IMR-90 (cell line): ENCODE measurements around the gene MYF6. TPM values are rescaled to one million over a fixed set of nuclear protein-coding genes. Genes with fewer than 3 reads are reported as not detected.

Experiments
- ATAC-seq: fragments of 200-7000 bp; cut with Tn5 transposase; 2 replicates; pipeline ENCODE4 v1.9.1; 2020; ENCODE audit warnings: low read depth, mild to moderate bottlenecking, moderate library complexity
- Bru-seq: library from RNA; stranded (reverse); fragments of 400-500 nt; gene quantifications from one replicate; lab custom pipeline; 2021; lab: Mats Ljungman, UMichigan
- BruChase-seq, 2 experiments: library from RNA; stranded (reverse); fragments of 400-500 nt; gene quantifications; one replicate each; lab custom pipeline; 2021; lab: Mats Ljungman, UMichigan
- BruUV-seq: library from RNA; stranded (reverse); fragments of 400-500 nt; replicated peaks from 2 replicates; lab custom pipeline; 2021; lab: Mats Ljungman, UMichigan
- CTCF ChIA-PET: fragments of 300-600 bp; formaldehyde crosslinking; extraction: SDS; loops from one replicate; lab custom pipeline; 2021; ENCODE audit warnings: antibody characterized with exemption; lab: Yijun Ruan, JAX
- POLR2A ChIA-PET: fragments of 300-600 bp; sonication (Branson Sonifier 250); formaldehyde crosslinking; loops from one replicate; lab custom pipeline; 2022; ENCODE audit warnings: antibody characterized with exemption; ENCODE audit not compliant: unreplicated experiment; lab: Charles Lee
- DNase-seq: peaks from one replicate; pipeline ENCODE4 v3.0.0; 2013
- H2AFZ ChIP-seq: replicated peaks from 2 replicates; pipeline ENCODE3; 2013; ENCODE audit warnings: low read length, mild to moderate bottlenecking; ENCODE audit not compliant: poor library complexity
- H2AK5ac ChIP-seq: 2 replicates; pipeline ENCODE4 v1.6.1; 2013; ENCODE audit warnings: low read depth, low read length, inconsistent platforms
- H2AK9ac ChIP-seq: replicated peaks from 2 replicates; pipeline ENCODE3; 2013; ENCODE audit warnings: mild to moderate bottlenecking, low read depth, low read length, moderate library complexity; ENCODE audit not compliant: poor library complexity
- H2BK120ac ChIP-seq: 2 replicates; pipeline ENCODE4 v1.6.1; 2013; ENCODE audit warnings: low read depth, low read length, inconsistent platforms
- H2BK15ac ChIP-seq: 3 replicates; pipeline ENCODE4 v1.6.1; 2013; ENCODE audit warnings: low read depth, low read length, inconsistent platforms
- H2BK20ac ChIP-seq: 2 replicates; pipeline ENCODE4 v1.6.1; 2013; ENCODE audit warnings: low read depth, mild to moderate bottlenecking, inconsistent platforms, low read length, moderate library complexity
- H2BK5ac ChIP-seq: 2 replicates; pipeline ENCODE4 v1.6.1; 2013; ENCODE audit warnings: mild to moderate bottlenecking, low read depth, low read length, inconsistent platforms; ENCODE audit not compliant: poor library complexity, severe bottlenecking
- H3K14ac ChIP-seq: replicated peaks from 2 replicates; pipeline ENCODE4 v1.6.1; 2013; ENCODE audit warnings: low read depth, low read length, inconsistent platforms
- H3K18ac ChIP-seq: 2 replicates; pipeline ENCODE4 v1.6.1; 2013; ENCODE audit warnings: low read depth, low read length, control low read depth
- H3K23ac ChIP-seq: 2 replicates; pipeline ENCODE4 v1.6.1; 2013; ENCODE audit warnings: low read depth, low read length, inconsistent platforms
- H3K27ac ChIP-seq: 2 replicates; pipeline ENCODE4 v1.5.1; 2013; ENCODE audit warnings: mild to moderate bottlenecking, control low read depth, low read length; ENCODE audit not compliant: insufficient read depth
- H3K27me3 ChIP-seq: 2 replicates; pipeline ENCODE4 v1.6.1; 2013; ENCODE audit warnings: low read length; ENCODE audit not compliant: control insufficient read depth, insufficient read depth
- H3K36me3 ChIP-seq: 2 replicates; pipeline ENCODE4 v1.6.1; 2013; ENCODE audit warnings: low read length, mixed read lengths; ENCODE audit not compliant: control insufficient read depth, insufficient read depth
- H3K4ac ChIP-seq: 2 replicates; pipeline ENCODE4 v1.6.1; 2013; ENCODE audit warnings: low read depth, low read length, inconsistent platforms
- H3K4me1 ChIP-seq: 2 replicates; pipeline ENCODE4 v1.6.1; 2013; ENCODE audit warnings: low read length, mixed read lengths; ENCODE audit not compliant: control insufficient read depth, insufficient read depth
- H3K4me2 ChIP-seq: 2 replicates; pipeline ENCODE4 v1.6.1; 2013; ENCODE audit warnings: low read depth, mild to moderate bottlenecking, control low read depth, low read length, moderate library complexity
- H3K4me3 ChIP-seq: 2 replicates; pipeline ENCODE4 v1.5.1; 2013; ENCODE audit warnings: low read depth, mild to moderate bottlenecking, control low read depth, low read length, moderate library complexity; ENCODE audit not compliant: insufficient read depth
- H3K56ac ChIP-seq: 2 replicates; pipeline ENCODE4 v1.6.1; 2013; ENCODE audit warnings: low read length, inconsistent platforms; ENCODE audit not compliant: insufficient read depth; ENCODE audit errors: extremely low read depth
- H3K79me1 ChIP-seq, 2 experiments: 2 replicates each; pipeline ENCODE4 v1.6.1; 2013; ENCODE audit warnings: low read length in 2 of 2, inconsistent platforms in 1 of 2, low read depth in 1 of 2
- H3K9ac ChIP-seq: 2 replicates; pipeline ENCODE4 v1.6.1; 2013; ENCODE audit warnings: low read depth, low read length, control low read depth
- H3K9me1 ChIP-seq: 2 replicates; pipeline ENCODE4 v1.6.1; 2013; ENCODE audit warnings: low read length, inconsistent platforms; ENCODE audit not compliant: insufficient read depth
- H3K9me3 ChIP-seq: 2 replicates; pipeline ENCODE4 v1.6.1; 2013; ENCODE audit warnings: low read length; ENCODE audit not compliant: control insufficient read depth, insufficient read depth
- H4K20me1 ChIP-seq: 2 replicates; pipeline ENCODE4 v1.6.1; 2013; ENCODE audit warnings: low read length, inconsistent platforms; ENCODE audit not compliant: insufficient read depth
- H4K5ac ChIP-seq: 2 replicates; pipeline ENCODE4 v1.6.1; 2013; ENCODE audit warnings: mild to moderate bottlenecking, low read depth, low read length, control low read depth
- H4K8ac ChIP-seq, 2 experiments: 2 replicates each; pipeline ENCODE4 v1.6.1; 2013; ENCODE audit warnings: low read depth in 2 of 2, low read length in 2 of 2, control low read depth in 1 of 2, inconsistent platforms in 1 of 2
- H4K91ac ChIP-seq: 2 replicates; pipeline ENCODE4 v1.6.1; 2013; ENCODE audit warnings: low read depth, low read length, inconsistent platforms; ENCODE audit not compliant: insufficient read depth
- SMC3 ChIP-seq: fragments of 150-350 bp; IDR thresholded peaks from 2 replicates; pipeline ENCODE4 v1.6.1; 2016; ENCODE audit warnings: low read depth, mild to moderate bottlenecking, antibody characterized with exemption, low read length, moderate library complexity
- WGBS, 2 experiments: methylation state at CpG; one replicate each; pipeline versions ENCODE4 v1.1.5 to v1.1.7; 2013; ENCODE audit warnings: missing lambda C conversion rate in 2 of 2; ENCODE audit not compliant: insufficient read length in 1 of 2; ENCODE audit errors: extremely low coverage in 2 of 2; 5-methylcytosine and 5-hydroxymethylcytosine counted together
- dilution Hi-C: fragments of 300-500 bp; cut with HindIII; formaldehyde crosslinking; loops from one replicate; pipeline ENCODE4 v1.14.3; 2018; ENCODE audit warnings: low sequenced_read_pairs; ENCODE audit not compliant: unreplicated experiment
- in situ Hi-C: fragments of 300-500 bp; cut with MboI; formaldehyde crosslinking; loops from 3 replicates; pipeline ENCODE4 v1.14.3; 2019; ENCODE audit warnings: low sequenced_read_pairs, inconsistent platforms, mixed read lengths
- intact Hi-C: fragments of 100-400 bp; cut with micrococcal nuclease; formaldehyde crosslinking; loops from 2 replicates; pipeline ENCODE4 v1.10.0; 2022
- long read RNA-seq: library from polyadenylated mRNA; unstranded; transcript quantifications from one replicate; pipeline ENCODE4 v2.0.0, GENCODE V29; 2021; ENCODE audit not compliant: unreplicated experiment
- polyA plus RNA-seq, 3 experiments: library from polyadenylated mRNA; depleted of rRNA; stranded (reverse); fragments of >200 nt; gene quantifications; 2 replicates each; pipeline ENCODE4 v1.2.3, GENCODE V29; 2012; ENCODE audit warnings: low replicate concordance in 1 of 3
- total RNA-seq: library from RNA; depleted of rRNA; stranded (reverse); fragments of >200 nt; gene quantifications from 2 replicates; pipeline ENCODE4 v1.2.3, GENCODE V29; 2012; rRNA removed

MYF6 gene
- total RNA-seq (not detected in 2 replicates), polyA plus RNA-seq (2012; rRNA removed) (not detected in 2 replicates), Bru-seq, nascent RNA (not detected), BruChase-seq, experiment 1, labeled RNA remaining after a 6-hour chase (not detected), BruChase-seq, experiment 2, labeled RNA remaining after a 2-hour chase (not detected)
- polyA plus RNA-seq (2012; cell fraction: cytosol; rRNA removed) = not detected in 2 replicates
- polyA plus RNA-seq (2012; cell fraction: nucleus; rRNA removed; ENCODE audit: low replicate concordance) = 0.07 TPM in 1 of 2 replicates, not detected in the other
- long read RNA-seq = 0 reads

- in situ Hi-C loops (no loop called here), dilution Hi-C loops (no loop called here), intact Hi-C loops (no loop called here)
- no peak within 1 kb of the TSS for H3K4ac ChIP-seq
- WGBS, 2 experiments = no CpG with 5 or more reads among the region's 4 CpGs
- H4K8ac ChIP-seq = no peak within 1 kb of the TSS
- H3K4me2 ChIP-seq = no peak within 1 kb of the TSS; the same call in 1 of the 2 replicates
- H3K9ac ChIP-seq = no peak within 1 kb of the TSS
- no peak within 1 kb of the TSS for H3K14ac ChIP-seq
- no peaks in the 10 kb centered on the region for H3K9me3 ChIP-seq
- no peaks in the 10 kb centered on the region for H3K9me1 ChIP-seq
- no peak within 1 kb of the TSS for H3K4me3 ChIP-seq
- POLR2A ChIA-PET = no interaction called here
- H2BK5ac ChIP-seq = no peak within 1 kb of the TSS
- no peak for DNase-seq
- H3K18ac ChIP-seq = no peak within 1 kb of the TSS
- no peak within 1 kb of the TSS for H2BK15ac ChIP-seq
- no peaks in the 10 kb centered on the region for H3K27me3 ChIP-seq
- BruUV-seq = no TSS peak
- H3K56ac ChIP-seq = no peak within 1 kb of the TSS
- no peak within 1 kb of the TSS for H2BK20ac ChIP-seq
- H2BK120ac ChIP-seq = no peak within 1 kb of the TSS
- H4K5ac ChIP-seq = no peak within 1 kb of the TSS
- CTCF ChIA-PET = no interaction called here
- H3K79me1 ChIP-seq = no peaks in the 10 kb centered on the region
- no peak for TF ChIP-seq SMC3
- H4K91ac ChIP-seq = no peak within 1 kb of the TSS
- ATAC-seq = no peak
- peak within 1 kb of the TSS; percentile 84 for H2AFZ ChIP-seq
- peaks cover 2% of the 10 kb centered on the region; the same call in 1 of the 2 replicates for H3K4me1 ChIP-seq
- H3K36me3 ChIP-seq = no peaks in the 10 kb centered on the region
- no peak within 1 kb of the TSS for H3K27ac ChIP-seq
- no peak within 1 kb of the TSS for H2AK5ac ChIP-seq
- no peak within 1 kb of the TSS for H3K23ac ChIP-seq
- H4K20me1 ChIP-seq = no peaks in the 10 kb centered on the region
- H2AK9ac ChIP-seq = no peak within 1 kb of the TSS
Observed at GRCh38 chr12:80707126-80707829, at the start of gene MYF6. MYF6 (plus strand) TSS chr12:80707634; CDS start chr12:80707720, 86 bp downstream.
